ENCODE measurements around the gene RIMKLA. TPM values are rescaled to one million over a fixed set of nuclear protein-coding genes. Genes with fewer than 3 reads are reported as not detected.
A peak's percentile ranks its signal among the peaks of the same experiment; 100 is the strongest.

The RIMKLA gene, protein sequence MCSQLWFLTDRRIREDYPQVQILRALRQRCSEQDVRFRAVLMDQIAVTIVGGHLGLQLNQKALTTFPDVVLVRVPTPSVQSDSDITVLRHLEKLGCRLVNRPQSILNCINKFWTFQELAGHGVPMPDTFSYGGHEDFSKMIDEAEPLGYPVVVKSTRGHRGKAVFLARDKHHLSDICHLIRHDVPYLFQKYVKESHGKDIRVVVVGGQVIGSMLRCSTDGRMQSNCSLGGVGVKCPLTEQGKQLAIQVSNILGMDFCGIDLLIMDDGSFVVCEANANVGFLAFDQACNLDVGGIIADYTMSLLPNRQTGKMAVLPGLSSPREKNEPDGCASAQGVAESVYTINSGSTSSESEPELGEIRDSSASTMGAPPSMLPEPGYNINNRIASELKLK
- total RNA-seq (ENCODE audit: low replicate concordance) = 2.3 and 3.8 TPM in 2 replicates
- long read RNA-seq, full-length matches to known transcripts = 3 of 3 reads
- long read RNA-seq, partial matches to known transcripts = 0 of 3 reads
- long read RNA-seq, other reads (novel, unspliced or antisense) = 0 of 3 reads

DNA sequence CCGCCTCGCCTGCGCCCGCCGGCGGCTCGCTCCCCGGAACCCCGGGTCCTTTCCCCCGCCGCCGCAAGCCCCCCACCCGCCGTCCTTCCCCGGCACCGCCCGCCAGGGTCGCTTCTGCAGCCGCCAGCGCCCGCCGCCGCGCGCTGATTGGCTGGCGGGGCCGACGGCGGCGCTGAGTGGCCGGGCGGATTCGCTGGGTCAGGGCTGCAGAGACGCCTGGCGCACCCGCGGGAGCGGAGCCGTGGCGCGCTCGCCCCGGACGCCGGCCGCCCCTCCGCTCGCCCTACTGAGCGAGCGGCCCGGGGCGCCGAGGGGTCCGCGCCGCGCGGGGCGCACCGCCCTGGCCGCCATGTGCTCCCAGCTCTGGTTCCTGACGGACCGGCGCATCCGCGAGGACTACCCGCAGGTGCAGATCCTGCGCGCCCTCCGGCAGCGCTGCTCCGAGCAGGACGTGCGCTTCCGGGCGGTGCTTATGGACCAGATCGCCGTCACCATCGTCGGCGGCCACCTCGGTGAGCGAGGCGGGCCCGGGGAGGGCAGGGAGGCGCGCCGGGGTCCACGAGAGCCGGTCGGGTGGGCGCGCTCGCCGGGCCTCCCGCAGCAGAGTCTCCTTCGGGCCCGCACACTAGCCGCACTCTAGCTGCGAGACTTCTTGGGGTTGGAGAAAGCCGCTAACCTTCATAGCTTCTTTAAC, at the start of gene RIMKLA:
Gene RIMKLA (plus strand): TSS at position 207 of the 694 bp plus-strand sequence. CDS start 143 bp downstream, at position 350.
- TF ChIP-seq, protein P1, sequence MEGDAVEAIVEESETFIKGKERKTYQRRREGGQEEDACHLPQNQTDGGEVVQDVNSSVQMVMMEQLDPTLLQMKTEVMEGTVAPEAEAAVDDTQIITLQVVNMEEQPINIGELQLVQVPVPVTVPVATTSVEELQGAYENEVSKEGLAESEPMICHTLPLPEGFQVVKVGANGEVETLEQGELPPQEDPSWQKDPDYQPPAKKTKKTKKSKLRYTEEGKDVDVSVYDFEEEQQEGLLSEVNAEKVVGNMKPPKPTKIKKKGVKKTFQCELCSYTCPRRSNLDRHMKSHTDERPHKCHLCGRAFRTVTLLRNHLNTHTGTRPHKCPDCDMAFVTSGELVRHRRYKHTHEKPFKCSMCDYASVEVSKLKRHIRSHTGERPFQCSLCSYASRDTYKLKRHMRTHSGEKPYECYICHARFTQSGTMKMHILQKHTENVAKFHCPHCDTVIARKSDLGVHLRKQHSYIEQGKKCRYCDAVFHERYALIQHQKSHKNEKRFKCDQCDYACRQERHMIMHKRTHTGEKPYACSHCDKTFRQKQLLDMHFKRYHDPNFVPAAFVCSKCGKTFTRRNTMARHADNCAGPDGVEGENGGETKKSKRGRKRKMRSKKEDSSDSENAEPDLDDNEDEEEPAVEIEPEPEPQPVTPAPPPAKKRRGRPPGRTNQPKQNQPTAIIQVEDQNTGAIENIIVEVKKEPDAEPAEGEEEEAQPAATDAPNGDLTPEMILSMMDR (conservative IDR thresholded peaks at IDR 0.05) = no peak
- peak within 1 kb of the TSS; percentile 89 for H3K4me3 Mint-ChIP-seq
- H3K27ac Mint-ChIP-seq = no peak within 1 kb of the TSS
- no peaks in the 10 kb centered on the region for H3K4me1 Mint-ChIP-seq (ENCODE audit: unreplicated experiment)
- no peaks in the 10 kb centered on the region for H3K36me3 Mint-ChIP-seq
- H3K9me3 Mint-ChIP-seq = no peaks in the 10 kb centered on the region
- peak; percentile 70 for DNase-seq (ENCODE audit: extremely low spot score, unreplicated experiment)
- H3K27me3 Mint-ChIP-seq = peaks cover 58% of the 10 kb centered on the region

DNA sequence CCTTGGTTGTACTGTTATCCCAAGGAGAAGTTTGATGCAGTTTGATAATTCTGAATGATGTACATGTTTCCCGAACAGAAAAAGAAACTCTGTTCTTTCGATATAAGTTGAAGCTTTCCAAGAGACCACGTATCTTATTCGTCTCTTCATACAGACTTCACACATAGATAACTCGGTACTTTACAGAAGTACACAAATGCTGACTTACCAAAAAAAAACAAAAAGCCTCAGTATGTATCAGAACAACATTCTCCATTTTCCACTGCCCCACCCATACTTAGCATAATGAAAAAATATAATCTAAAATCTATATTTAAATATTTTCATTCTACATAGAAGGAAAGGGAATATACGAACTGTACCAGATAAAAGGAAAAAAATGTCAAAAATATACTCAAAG, 47.7 kb upstream of the RIMKLA start:
- no peak for DNase-seq (ENCODE audit: extremely low spot score, unreplicated experiment)
- H3K4me1 Mint-ChIP-seq (ENCODE audit: unreplicated experiment) = peaks cover 38% of the 10 kb centered on the region
- no peak overlapping the region for H3K27ac Mint-ChIP-seq
- no peaks in the 10 kb centered on the region for H3K36me3 Mint-ChIP-seq
- TF ChIP-seq, protein P1 (conservative IDR thresholded peaks at IDR 0.05) = no peak
- no peaks in the 10 kb centered on the region for H3K27me3 Mint-ChIP-seq
- H3K4me3 Mint-ChIP-seq = peak overlapping the region; percentile 94
- no peaks in the 10 kb centered on the region for H3K9me3 Mint-ChIP-seq

- no peaks in the 10 kb centered on the region for H3K27me3 Mint-ChIP-seq
- no peak for DNase-seq (ENCODE audit: extremely low spot score, unreplicated experiment)
- H3K36me3 Mint-ChIP-seq = no peaks in the 10 kb centered on the region
- peak overlapping the region; percentile 95 for H3K27ac Mint-ChIP-seq
- H3K4me1 Mint-ChIP-seq (ENCODE audit: unreplicated experiment) = peaks cover 38% of the 10 kb centered on the region
- TF ChIP-seq, protein P1 (conservative IDR thresholded peaks at IDR 0.05) = no peak
- H3K4me3 Mint-ChIP-seq = peak overlapping the region; percentile 94
- no peaks in the 10 kb centered on the region for H3K9me3 Mint-ChIP-seq
These were observed 46.8 kb upstream of the RIMKLA start for GRCh38 chr1:42333662-42334239.

DNA sequence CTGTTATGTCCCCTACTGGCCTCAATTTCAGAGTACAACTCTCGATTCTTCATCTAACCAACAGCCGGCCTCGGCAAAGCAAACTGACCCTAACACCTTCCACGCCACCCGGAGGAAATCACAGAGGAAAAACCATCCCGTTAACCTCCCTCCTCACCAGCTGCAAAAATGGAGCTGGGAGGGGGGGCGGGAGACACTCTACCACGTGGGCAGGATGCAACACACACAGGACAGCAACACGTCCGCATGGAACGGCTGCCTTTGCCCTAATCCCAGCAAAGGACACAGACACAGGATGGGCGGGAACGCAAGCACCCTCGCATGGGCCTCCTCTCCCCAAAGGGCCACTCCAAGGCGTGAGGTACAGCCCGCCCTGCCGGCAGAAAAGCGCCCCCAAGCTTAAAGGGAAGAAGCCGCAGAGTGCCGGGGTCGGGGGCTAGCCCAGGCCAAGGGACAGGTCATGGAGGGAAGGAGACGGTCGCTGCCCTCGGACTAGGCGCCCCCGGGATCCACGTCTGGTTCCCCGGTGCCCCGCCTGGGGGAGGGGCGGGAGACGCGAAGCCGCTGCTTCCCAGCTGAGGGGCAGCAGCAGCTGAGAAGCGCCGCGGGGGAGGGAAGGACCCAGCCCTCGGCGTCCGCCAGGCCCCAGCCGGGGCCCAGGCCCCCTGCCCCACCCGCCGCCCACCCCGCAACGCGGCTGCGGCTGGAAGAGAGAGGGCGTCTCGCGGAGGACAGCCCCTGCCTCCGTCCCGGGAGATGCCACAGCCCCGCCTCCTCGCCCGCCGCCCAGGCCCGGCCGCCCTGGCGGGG, 46.1 kb upstream of the RIMKLA start:
- H3K4me1 Mint-ChIP-seq (ENCODE audit: unreplicated experiment) = peaks cover 35% of the 10 kb centered on the region
- TF ChIP-seq, protein P1 (conservative IDR thresholded peaks at IDR 0.05) = no peak
- H3K27ac Mint-ChIP-seq = peak overlapping the region; percentile 95
- peak; percentile 74 for DNase-seq (ENCODE audit: extremely low spot score, unreplicated experiment)
- H3K36me3 Mint-ChIP-seq = no peaks in the 10 kb centered on the region
- H3K4me3 Mint-ChIP-seq = peak overlapping the region; percentile 94
- H3K9me3 Mint-ChIP-seq = no peaks in the 10 kb centered on the region
- H3K27me3 Mint-ChIP-seq = no peaks in the 10 kb centered on the region
